NCI-H2081 treated with DMSO at 0.1 percent for 48 hours (cell line): Measurements from ENCODE around the gene SLC7A7.
"Not testable (repeated sequence)": the region's sequence is repeated elsewhere in the genome, so short reads cannot be mapped to it uniquely, and the experiment has no call there.

Experiments used
- DNase-seq: peaks from one replicate; lab custom pipeline; 2025; lab: John Stamatoyannopoulos, UW

SLC7A7 gene

DNA sequence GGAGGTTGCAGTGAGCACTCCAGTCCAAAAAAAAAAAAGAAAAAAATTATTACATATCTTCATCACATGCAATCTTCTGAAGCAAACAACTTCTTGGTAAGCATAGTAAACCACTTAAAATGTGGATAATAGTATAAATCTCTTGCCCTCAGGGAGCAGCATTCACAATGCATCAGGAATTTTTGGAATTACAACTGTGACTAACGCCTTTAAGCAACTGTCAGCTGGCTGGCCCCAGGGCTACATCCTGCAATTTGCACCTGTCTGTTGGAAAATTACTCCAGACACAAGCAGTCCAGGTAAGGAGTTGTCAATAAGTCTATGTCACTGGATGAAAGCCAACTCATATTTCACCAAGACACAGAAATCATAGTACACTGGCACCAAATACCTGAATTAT, 5.5 kb upstream of the SLC7A7 start:
- no peak for DNase-seq

- DNase-seq = no peak
Measured at GRCh38 chr14:22819151-22819988, 4.1 kb upstream of the SLC7A7 start.

DNA sequence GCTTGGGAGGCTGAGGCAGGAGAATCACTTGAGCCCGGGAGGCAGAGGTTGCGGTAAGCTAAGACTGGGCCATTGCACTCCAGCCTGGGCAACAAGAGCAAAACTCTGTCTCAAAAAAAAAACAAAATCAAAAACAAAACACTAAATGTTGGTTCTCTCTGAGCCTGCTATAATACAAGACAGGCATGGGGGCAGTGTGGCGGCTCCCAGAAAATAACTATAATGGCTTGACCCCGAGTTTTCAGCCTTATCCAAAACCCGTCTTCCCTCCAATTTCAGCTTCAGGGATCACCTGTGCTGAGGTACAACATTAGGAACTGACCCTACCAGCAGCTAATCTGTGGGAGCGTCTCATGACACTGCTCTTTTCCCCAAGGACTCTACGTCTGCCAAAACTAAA, 862 bp downstream of the SLC7A7 start:
- DNase-seq = no peak

- DNase-seq = no peak
Measured at GRCh38 chr14:22813145-22813544, 2.1 kb downstream of the SLC7A7 start.

GRCh38 chr14:22812744-22813143, 2.5 kb downstream of the SLC7A7 start:
- no peak for DNase-seq

DNA sequence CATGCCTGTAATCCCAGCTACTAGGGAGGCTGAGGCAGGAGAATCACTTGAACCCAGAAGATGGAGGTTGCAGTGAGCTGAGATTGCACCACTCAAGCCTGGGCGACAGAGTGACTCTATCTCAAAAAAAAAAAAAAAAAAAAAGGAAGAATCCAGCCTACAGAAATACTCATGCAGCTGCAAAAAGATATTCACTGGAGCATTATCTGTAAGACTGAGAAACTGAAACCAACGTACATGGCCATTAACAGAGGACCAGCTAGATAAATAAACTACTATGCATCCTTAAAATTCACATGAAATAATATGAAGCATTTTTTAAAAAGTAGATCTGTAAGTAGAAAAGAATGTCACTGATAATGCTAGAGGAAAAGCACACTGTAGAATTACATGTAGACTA, 3.5 kb downstream of the SLC7A7 start:
- no peak for DNase-seq

DNA sequence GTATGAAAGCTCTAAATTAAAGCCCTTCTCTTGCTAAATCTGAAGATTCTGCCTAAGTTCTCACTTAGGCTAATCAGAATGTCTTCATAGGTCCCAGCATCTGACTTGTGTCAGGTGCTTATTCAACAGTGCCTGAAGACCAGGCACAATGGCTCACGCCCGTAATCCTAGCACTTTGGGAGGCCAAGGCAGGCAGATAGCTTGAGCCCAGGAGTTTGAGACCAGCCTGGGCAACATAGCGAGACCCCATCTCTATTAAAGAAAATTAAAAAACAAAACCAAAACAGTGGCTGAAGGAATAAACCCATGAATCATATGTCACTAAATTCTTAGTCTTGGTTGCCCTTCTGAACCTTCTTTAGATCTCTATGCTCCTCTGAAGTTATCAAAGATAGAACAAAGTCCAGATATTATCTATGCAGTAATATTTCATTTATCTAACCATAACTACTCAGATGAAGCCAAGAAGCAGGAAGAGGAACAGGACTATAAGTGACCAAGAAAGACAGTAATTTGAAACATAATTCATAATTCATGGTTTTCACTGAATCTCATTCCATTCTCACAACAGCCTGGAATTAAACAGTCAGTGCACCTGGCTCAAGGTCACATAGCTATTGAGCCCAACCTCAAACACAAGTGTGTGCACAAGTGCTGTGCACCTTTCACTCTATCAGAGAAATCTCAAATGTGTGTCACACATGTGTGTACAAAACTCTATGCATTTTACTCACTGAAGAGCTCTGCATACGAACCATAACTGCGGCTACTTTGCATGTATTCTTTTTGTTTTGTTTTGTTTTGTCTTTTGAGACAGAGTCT, 6.6 kb downstream of the SLC7A7 start:
- DNase-seq = no peak

DNA sequence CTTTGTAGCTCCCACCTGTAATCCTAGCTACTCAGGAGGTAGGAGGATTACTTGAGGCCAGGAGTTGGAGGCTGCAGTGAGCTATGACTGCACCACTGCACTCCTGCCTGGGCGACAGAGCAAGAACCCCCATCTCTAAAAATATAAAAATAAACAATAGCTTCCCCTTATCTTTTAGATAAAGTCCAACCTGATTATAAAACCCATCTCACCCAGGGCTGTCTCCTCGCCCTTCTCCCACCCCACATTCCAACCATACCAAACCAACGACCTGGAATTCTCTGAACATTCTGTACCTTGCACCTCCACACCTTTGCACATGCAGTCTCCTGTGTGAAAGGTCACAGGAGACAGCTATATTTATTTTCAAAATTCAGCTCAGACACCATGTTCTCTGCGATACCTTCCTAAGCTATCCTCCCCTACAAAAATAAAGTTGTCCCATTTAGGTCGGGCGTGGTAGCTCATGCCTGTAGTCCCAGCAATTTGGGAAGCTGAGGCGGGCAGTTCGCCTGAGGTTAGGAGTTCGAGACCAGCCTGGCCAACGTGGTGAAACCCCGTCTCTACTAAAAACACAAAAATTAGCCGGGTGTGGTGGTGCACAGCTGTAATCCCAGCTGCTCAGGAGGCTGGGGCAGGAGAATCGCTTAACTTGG, 7.7 kb downstream of the SLC7A7 start:
- DNase-seq = no peak

DNA sequence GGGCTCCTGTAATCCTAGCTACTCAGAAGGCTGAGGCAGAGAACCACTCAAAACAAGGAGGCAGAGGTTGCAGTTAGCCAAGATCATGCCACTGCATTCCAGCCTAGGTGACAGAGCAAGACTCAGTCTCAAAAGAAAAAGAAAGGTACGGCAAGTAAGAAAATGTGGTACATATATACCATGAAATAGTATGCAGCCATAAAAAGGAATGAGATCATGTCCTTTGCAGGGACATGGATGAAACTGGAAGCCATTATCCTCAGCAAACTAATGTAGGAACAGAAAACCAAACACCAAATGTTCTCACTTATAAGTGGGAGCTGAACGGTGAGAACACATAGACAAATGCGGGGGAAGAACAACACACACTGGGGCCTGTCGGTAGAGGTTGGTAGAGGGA, 10.0 kb downstream of the SLC7A7 start:
- DNase-seq = not testable (repeated sequence)

DNA sequence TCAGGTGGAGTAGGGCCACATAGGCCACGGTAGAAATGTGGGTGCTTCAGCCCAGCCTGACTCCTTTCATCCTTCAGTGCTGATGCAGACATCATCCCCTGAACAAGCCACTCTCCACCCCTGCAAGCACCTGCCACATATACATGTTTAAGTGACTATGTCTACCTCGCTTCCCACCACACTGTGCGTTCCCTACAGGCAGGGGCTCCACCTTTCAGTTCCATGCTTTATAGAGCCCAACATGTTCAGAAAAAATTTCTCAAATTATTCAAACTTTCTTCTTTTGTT, 11.6 kb downstream of the SLC7A7 start:
- DNase-seq = no peak

DNA sequence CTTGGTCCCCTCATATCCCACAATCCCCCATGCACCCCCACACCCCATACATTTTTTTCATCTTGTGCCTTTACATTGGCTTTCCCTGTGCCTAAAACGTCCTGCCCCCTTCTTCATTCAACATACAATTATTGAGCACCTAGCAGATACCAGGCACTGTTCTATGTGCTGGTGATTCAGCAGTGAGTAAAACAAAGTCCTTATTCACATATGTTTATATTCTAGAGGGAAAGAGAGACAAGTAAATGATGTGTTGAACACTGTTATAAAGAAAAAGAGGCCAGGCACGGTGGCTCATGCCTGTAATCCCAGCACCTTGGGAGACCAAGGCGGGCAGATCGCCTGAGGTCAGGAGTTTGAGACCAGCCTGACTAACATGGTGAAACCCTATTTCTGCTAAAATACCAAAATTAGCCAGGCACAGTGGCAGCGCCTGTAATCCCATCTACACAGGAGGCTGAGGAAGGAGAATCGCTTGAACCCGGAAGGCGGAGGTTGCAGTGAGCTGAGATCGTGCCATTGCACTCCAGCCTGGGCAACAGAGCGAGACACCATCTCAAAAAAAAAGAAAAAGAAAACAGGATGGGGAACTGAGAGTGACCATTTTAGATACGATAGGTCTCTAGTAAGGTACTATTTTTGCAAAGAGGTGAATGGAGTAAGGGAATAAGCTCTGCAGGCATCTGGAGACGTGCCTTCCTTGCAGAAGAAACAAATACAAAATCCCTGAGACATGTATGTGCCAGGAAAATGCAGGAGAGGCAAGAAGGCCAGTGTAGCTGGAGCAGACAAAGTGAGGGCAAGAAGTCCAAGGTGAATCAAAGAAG, 12.2 kb downstream of the SLC7A7 start:
- no peak for DNase-seq

GRCh38 chr14:22801716-22802115, 13.5 kb downstream of the SLC7A7 start:
- DNase-seq = no peak

DNA sequence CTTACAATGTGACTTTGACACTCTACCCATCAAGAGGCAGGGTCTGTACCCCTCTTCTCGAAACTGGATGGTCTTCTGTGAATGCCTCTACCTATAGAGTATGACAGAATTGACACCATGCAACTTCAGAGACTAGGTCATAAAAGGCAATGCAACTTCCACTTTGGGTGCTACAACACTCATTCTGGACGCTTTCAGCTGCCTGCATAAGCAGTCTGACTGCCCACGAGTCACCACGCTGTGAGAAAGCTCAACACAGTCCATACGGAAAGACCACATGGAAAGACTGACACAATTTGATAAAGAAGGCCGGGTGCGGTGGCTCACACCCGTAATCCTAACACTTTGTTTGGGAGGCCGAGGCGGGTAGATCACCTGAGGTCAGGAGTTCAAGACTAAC, 14.9 kb downstream of the SLC7A7 start:
- no peak for DNase-seq

DNA sequence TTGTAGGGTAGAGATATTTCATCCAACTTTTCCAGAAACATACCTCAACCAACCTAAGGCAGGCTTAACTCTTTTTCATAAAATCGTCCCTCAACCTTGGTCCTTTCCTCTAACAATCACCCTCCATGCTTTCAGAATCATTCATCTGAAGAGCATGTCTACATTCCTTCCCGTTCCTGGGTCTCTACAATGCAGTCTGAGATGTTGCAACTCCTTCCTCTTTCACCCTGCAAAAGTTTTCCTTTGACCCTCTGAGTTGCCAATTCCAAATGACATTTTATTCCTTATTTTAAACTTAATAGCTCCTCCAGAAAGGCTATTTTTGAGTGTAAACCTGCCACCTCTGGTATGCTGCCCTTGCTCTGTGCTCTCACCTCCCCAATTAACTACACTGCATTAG, 16.7 kb downstream of the SLC7A7 start:
- DNase-seq = no peak

- DNase-seq = no peak
Measured at GRCh38 chr14:22797017-22797917, 18.0 kb downstream of the SLC7A7 start.

DNA sequence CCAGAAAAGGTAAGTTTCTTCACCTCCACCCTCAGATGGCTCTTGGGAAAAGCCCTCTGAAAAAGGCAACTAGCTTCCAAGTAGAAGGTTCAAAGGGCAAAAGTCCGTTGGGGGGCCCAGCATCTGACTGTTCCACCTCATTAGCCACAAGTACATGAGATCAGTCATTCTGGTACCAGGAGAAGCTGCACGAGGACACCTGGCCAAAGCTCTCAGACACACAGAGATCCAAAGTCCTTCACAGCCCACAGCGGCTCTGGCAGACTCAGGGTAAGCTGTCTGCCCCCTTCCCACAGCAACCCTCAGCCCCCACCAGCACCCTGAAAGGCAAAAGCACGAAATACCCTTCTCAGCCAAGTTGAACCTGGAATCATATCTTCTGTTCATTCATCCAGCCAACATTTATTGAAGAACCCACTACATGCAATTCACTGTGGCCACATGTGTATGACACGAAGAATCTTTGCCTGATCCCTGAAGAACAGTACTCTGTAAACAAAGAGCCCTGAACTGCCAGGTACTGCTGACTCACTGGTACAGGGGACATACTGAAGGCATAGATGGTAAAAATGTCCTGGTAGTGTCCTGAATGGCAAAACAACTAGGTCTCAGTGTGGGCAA, 19.0 kb downstream of the SLC7A7 start:
- DNase-seq = no peak

DNA sequence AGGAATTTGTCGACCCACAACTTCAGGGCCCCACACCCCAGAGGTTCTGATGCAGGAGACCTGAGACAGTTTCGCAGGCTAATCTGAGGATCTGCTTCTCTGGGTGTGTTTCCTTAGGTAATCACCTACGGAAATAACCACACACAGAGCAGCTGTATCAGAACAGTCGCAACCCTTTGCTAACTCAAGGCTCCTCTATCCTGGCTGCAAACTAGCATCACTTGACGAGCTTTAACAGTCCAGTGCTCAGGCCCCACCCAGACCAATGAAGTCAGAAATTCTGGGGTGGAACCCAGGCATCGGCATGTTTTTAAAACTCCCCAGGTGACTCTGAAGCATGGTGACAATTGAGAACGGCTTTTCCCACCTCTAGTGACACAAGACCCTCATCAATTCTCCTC, 20.7 kb downstream of the SLC7A7 start:
- DNase-seq = no peak

DNA sequence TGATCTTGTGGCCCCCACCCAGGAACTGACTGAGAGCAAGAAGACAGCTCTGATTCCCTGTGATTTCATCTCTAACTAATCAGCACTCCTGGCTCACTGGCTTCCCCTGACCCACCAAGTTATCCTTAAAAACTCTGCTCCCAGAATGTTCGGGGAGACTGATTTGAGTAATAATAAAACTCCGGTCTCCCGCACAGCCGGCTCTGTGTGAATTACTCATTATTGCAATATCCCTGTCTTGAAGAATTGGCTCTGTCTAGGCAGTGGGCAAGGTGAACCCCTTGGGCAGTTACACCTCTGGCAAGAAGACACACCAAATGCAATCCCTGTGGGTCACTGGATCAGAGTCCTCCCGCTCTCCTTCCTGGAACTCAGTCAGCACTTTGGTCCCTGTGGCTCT, 21.3 kb downstream of the SLC7A7 start:
- no peak for DNase-seq

DNA sequence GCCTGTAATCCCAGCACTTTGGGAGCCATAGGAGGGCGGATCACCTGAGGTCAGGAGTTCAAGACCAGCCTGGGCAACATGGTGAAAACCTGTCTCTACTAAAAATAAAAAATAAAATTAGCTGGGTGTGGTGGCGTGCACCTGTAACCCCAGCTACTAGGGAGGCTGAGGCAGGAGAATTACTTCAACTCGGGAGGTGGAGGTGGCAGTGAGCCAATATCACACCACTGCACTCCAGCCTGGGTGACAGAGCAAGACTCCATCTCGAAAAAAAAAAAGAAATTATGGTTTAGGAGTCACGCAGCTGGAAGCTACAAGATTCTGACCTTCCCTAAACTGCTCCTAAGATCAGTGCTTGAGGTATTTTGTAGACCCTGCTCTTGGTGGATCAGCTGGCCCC, 21.7 kb downstream of the SLC7A7 start:
- not testable (repeated sequence) for DNase-seq

DNA sequence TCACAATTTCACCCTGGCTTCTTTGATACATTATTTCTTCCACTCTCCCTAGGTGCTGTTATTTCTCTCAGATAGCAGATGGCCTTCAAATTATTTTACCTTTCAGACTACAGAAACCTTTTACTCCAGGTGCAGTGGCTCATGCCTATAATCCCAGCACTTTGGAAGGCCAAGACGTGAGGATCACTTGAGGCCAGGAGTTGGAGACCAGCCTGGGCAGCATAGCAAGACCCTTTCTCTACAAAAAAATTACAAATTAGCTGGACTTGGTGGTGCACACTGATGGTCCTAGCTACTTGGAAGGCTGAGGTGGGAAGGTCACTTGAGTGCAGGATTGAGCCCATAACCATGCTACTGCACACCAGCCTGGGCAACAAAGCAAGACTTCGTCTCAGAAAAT, 23.1 kb downstream of the SLC7A7 start:
- no peak for DNase-seq

DNA sequence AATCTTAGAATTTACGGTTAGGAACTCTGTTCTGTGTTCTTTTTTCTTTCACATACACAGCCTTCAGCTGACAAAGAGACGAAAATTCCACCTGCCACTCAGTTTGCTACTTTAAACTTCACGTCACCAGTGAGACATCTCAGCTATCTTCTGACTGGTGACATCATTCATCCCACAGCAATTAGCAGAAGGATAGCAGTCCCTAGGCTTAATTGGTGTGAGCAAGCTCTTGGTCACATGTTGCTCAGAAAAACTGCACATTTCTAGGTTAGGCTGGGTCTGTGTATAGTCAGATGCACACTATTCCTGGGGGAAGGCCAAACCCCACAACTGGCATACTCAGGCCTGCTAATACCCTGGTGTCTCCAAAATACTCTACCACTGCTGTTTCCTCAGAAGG, 23.9 kb downstream of the SLC7A7 start:
- no peak for DNase-seq
